Right lobe of liver (tissue), 6 donors: ENCODE measurements around the gene ZC3H12C. TPM values are rescaled to one million over a fixed set of nuclear protein-coding genes. Genes with fewer than 3 reads are reported as not detected.

Experiments
- ATAC-seq, 4 donors: fragments of 200-7000 bp; cut with Tn5 transposase; one replicate each; pipeline ENCODE4 v1.9.1; 2020; ENCODE audit warnings: mild to moderate bottlenecking in 4 of 4, moderate library complexity in 4 of 4
- DNase-seq, 3 donors: peaks; one replicate each; pipeline ENCODE4 v3.0.0-alpha.2; 2020
- H3K27ac ChIP-seq, 3 donors: fragments of 200-600 bp; one replicate each; pipeline ENCODE4 v1.8.0; 2022
- H3K27me3 ChIP-seq, 2 donors: fragments of 200-600 bp; one replicate each; pipeline ENCODE4 v1.8.0; 2022
- H3K36me3 ChIP-seq, 4 donors: fragments of 200-600 bp; sonication (generic) in 1 of 4; one replicate each; pipeline versions ENCODE4 v1.5.1 to v1.8.0; 2017 to 2022; ENCODE audit warnings: control low read depth in 1 of 4
- H3K4me1 ChIP-seq, 4 donors: fragments of 200-600 bp; sonication (generic) in 1 of 4; one replicate each; pipeline versions ENCODE4 v1.5.1 to v1.8.0; 2017 to 2022; ENCODE audit warnings: control low read depth in 1 of 4
- H3K4me3 ChIP-seq, 3 donors: fragments of 200-600 bp; one replicate each; pipeline ENCODE4 v1.8.0; 2022
- H3K9me3 ChIP-seq, 4 donors: fragments of 200-600 bp; sonication (generic) in 1 of 4; one replicate each; pipeline versions ENCODE4 v1.5.1 to v1.8.0; 2017 to 2022; ENCODE audit warnings: control low read depth in 1 of 4
- CTCF ChIP-seq, 4 donors: fragments of 200-600 bp in 3 of 4; fragments of 450-650 bp in 1 of 4; IDR thresholded peaks; one replicate each; pipeline versions ENCODE4 v1.5.1 to v1.8.0; 2016 to 2022; ENCODE audit warnings: antibody characterized with exemption in 4 of 4, mild to moderate bottlenecking in 2 of 4
- POLR2A ChIP-seq: fragments of 450-650 bp; IDR thresholded peaks from one replicate; pipeline ENCODE4 v1.6.1; 2017; ENCODE audit warnings: antibody characterized with exemption, mild to moderate bottlenecking
- WGBS: methylation state at CpG from one replicate; pipeline ENCODE4 v1.1.6; 2018; ENCODE audit warnings: low coverage, low lambda C conversion rate; ENCODE audit not compliant: insufficient coverage; ENCODE audit errors: missing lambda C conversion rate; 5-methylcytosine and 5-hydroxymethylcytosine counted together
- intact Hi-C, 2 donors: fragments of 100-400 bp; cut with DNase I; formaldehyde crosslinking; loops; one replicate each; pipeline versions ENCODE4 v1.11.2 to v1.14.1; 2022
- total RNA-seq, 6 experiments: library from RNA; depleted of rRNA in 2 of 6; stranded (reverse); fragments of >200 nt in 2 of 6; fragmentation: NEBNext Ultra II Directional in 3 of 6; extraction: Animal tissue kit (Norgen Biotek cat#: 25700) in 3 of 6; gene quantifications; one replicate each; pipeline versions ENCODE4 v1.1.0 to v1.2.4, GENCODE V29; 2016 to 2023
- donor health status: DM: no; HTN: yes; CAD: no.
- donor health status: DM: no; HTN: no; CAD: no.
- donor health status: DM: no; HTN: no; CAD: no.
- donor health status: DM: no; HTN: yes; CAD: no.
- donor health status: DM: no; HTN: yes; CAD: no.

The ZC3H12C gene
- total RNA-seq, 6 experiments from 2014 or later: 4.0 to 7.9 (median 4.8) TPM

- H3K4me3 ChIP-seq: no peak overlapping the region
- intact Hi-C loops: no loop called here
- DNase-seq (peak; percentile 57 to 70 (median 61)), ATAC-seq (peak; percentile 90 to 97 (median 92))
- no peaks in the 10 kb centered on the region for H3K27me3 ChIP-seq
- H3K27ac ChIP-seq: no peak overlapping the region
- TF ChIP-seq POLR2A (no peak), CTCF (IDR thresholded peaks at IDR 0.05) (peak; percentile 50 to 84 (median 79))
- H3K36me3 ChIP-seq: no peaks in the 10 kb centered on the region
- WGBS: 13% methylated on average over 14 of the region's 14 CpGs
- peaks cover 0 to 7% (median 2%) of the 10 kb centered on the region in 4 donors for H3K4me1 ChIP-seq
- no peaks in the 10 kb centered on the region for H3K9me3 ChIP-seq
Observed at GRCh38 chr11:110173811-110174644, 80.8 kb downstream of the ZC3H12C start.

- 69% methylated on average over 4 of the region's 6 CpGs for WGBS
- ATAC-seq (no peak), DNase-seq (no peak)
- Histone ChIP-seq H3K4me3 (no peak overlapping the region), H3K27me3 (no peaks in the 10 kb centered on the region), H3K27ac (no peak overlapping the region), H3K36me3 (no peaks in the 10 kb centered on the region), H3K9me3 (no peaks in the 10 kb centered on the region), H3K4me1 (peaks cover 0 to 7% (median 2%) of the 10 kb centered on the region in 4 donors)
- intact Hi-C loops: no loop called here
- TF ChIP-seq CTCF (IDR thresholded peaks at IDR 0.05) (no peak), POLR2A (no peak)
Observed at GRCh38 chr11:110174645-110175310, 81.6 kb downstream of the ZC3H12C start.

DNA sequence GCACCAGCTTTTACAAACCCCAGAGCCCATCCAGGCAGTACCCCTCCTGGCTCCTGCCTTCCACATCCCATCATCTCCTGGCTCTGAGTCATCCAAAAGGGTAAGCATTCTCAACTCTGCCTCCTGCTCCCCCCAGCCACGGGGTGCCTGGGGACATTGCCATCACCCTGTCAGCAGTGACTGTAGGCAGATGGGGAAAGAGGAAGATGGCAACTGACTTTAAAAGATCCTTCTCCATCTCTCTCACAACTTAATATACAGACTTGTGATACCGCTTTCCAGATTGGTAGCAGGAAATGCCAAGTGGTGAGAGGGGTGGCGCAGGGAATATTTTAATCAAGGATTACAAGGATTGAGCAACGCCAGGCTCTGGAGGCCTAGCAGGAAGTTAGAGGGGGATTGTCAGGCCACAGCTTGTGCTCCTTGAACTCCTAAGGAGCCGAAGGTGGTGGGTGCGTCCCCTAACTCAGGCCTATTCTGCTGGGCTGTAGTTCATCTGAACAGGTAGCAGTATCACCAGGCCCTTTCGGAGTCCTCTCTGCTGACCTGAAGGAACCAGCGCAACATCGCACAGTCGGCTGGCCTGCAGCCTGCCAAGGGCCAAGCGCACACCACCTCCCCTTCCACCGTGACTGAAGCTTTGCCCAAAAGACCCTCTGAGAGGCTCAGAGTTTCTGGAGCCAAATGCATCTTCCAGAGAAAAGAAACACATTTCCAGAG is 83.3 kb downstream of the ZC3H12C start:
- Histone ChIP-seq H3K4me3 (no peak overlapping the region), H3K9me3 (no peaks in the 10 kb centered on the region), H3K27me3 (no peaks in the 10 kb centered on the region), H3K36me3 (no peaks in the 10 kb centered on the region), H3K4me1 (peaks cover 0 to 7% (median 2%) of the 10 kb centered on the region in 4 donors), H3K27ac (no peak overlapping the region)
- TF ChIP-seq CTCF (IDR thresholded peaks at IDR 0.05) (no peak), POLR2A (no peak)
- WGBS: 80% methylated on average over 3 of the region's 12 CpGs
- DNase-seq (no peak), ATAC-seq (no peak)
- intact Hi-C loops: no loop called here

DNA sequence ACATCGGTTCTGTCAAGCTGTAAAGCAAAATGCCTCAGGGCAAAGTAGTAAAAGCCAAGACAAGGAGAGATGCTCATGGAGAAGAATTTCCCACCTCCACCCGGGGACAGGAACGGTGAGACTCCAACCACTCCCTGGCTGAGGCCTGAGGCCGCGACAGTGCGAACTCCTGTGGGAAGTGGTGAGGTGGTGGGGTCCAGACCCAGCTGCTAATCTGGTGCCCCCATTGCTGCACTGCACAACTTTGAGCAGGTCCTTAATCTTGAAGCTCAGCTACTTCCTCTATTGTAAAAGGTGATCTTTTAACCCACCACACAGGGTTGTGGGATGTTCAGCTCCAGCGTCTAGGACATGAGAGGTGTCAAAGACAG is 83.9 kb downstream of the ZC3H12C start:
- WGBS: 79% methylated on average over 7 of the region's 7 CpGs
- Histone ChIP-seq H3K27me3 (no peaks in the 10 kb centered on the region), H3K36me3 (no peaks in the 10 kb centered on the region), H3K27ac (no peak overlapping the region), H3K4me1 (peaks cover 0 to 7% (median 2%) of the 10 kb centered on the region in 4 donors), H3K4me3 (no peak overlapping the region), H3K9me3 (no peaks in the 10 kb centered on the region)
- ATAC-seq: no peak
- intact Hi-C loops: no loop called here
- DNase-seq: no peak
- TF ChIP-seq POLR2A (no peak), CTCF (IDR thresholded peaks at IDR 0.05) (no peak)
